Right lobe of liver (tissue), 6 donors: Measurements from ENCODE around the gene DNAJC5. TPM values are rescaled to one million over a fixed set of nuclear protein-coding genes. Genes with fewer than 3 reads are reported as not detected.

ENCODE experiments used
- ATAC-seq, 4 donors: fragments of 200-7000 bp; cut with Tn5 transposase; one replicate each; pipeline ENCODE4 v1.9.1; 2020; ENCODE audit warnings: mild to moderate bottlenecking in 4 of 4, moderate library complexity in 4 of 4
- DNase-seq, 3 donors: peaks; one replicate each; pipeline ENCODE4 v3.0.0-alpha.2; 2020
- H3K27ac ChIP-seq, 3 donors: fragments of 200-600 bp; one replicate each; pipeline ENCODE4 v1.8.0; 2022
- H3K27me3 ChIP-seq, 2 donors: fragments of 200-600 bp; one replicate each; pipeline ENCODE4 v1.8.0; 2022
- H3K36me3 ChIP-seq, 4 donors: fragments of 200-600 bp; sonication (generic) in 1 of 4; one replicate each; pipeline versions ENCODE4 v1.5.1 to v1.8.0; 2017 to 2022; ENCODE audit warnings: control low read depth in 1 of 4
- H3K4me1 ChIP-seq, 4 donors: fragments of 200-600 bp; sonication (generic) in 1 of 4; one replicate each; pipeline versions ENCODE4 v1.5.1 to v1.8.0; 2017 to 2022; ENCODE audit warnings: control low read depth in 1 of 4
- H3K4me3 ChIP-seq, 3 donors: fragments of 200-600 bp; one replicate each; pipeline ENCODE4 v1.8.0; 2022
- H3K9me3 ChIP-seq, 4 donors: fragments of 200-600 bp; sonication (generic) in 1 of 4; one replicate each; pipeline versions ENCODE4 v1.5.1 to v1.8.0; 2017 to 2022; ENCODE audit warnings: control low read depth in 1 of 4
- CTCF ChIP-seq, 4 donors: fragments of 200-600 bp in 3 of 4; fragments of 450-650 bp in 1 of 4; IDR thresholded peaks; one replicate each; pipeline versions ENCODE4 v1.5.1 to v1.8.0; 2016 to 2022; ENCODE audit warnings: antibody characterized with exemption in 4 of 4, mild to moderate bottlenecking in 2 of 4
- POLR2A ChIP-seq: fragments of 450-650 bp; IDR thresholded peaks from one replicate; pipeline ENCODE4 v1.6.1; 2017; ENCODE audit warnings: antibody characterized with exemption, mild to moderate bottlenecking
- WGBS: methylation state at CpG from one replicate; pipeline ENCODE4 v1.1.6; 2018; ENCODE audit warnings: low coverage, low lambda C conversion rate; ENCODE audit not compliant: insufficient coverage; ENCODE audit errors: missing lambda C conversion rate; 5-methylcytosine and 5-hydroxymethylcytosine counted together
- intact Hi-C, 2 donors: fragments of 100-400 bp; cut with DNase I; formaldehyde crosslinking; loops; one replicate each; pipeline versions ENCODE4 v1.11.2 to v1.14.1; 2022
- total RNA-seq, 6 experiments: library from RNA; depleted of rRNA in 2 of 6; stranded (reverse); fragments of >200 nt in 2 of 6; fragmentation: NEBNext Ultra II Directional in 3 of 6; extraction: Animal tissue kit (Norgen Biotek cat#: 25700) in 3 of 6; gene quantifications; one replicate each; pipeline versions ENCODE4 v1.1.0 to v1.2.4, GENCODE V29; 2016 to 2023
- donor health status: DM: no; HTN: yes; CAD: no.
- donor health status: DM: no; HTN: no; CAD: no.
- donor health status: DM: no; HTN: no; CAD: no.
- donor health status: DM: no; HTN: yes; CAD: no.
- donor health status: DM: no; HTN: yes; CAD: no.

The DNAJC5 gene
- total RNA-seq, 6 experiments from 2014 or later, result 10.7 to 26.0 (median 15.1) TPM

DNA sequence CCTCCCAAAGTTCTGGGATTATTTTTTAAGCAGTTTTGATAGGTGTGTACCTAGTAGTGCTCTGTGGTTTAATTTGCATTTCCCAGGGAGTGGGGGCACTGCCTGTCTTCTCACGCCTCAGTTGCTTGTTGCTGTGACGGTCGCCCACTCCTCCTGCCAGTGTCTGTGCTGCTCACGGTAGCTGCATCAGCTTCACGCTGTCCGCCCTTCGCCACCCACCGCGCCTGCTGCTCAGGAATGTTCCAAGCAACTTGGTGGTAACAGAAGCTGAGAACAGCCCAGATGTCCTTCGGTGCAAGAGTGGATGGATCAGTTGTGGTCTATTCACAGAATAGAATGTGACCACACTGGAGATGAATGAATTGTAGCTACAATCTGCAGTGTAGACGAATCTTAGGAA is 22.9 kb downstream of the DNAJC5 start:
- TF ChIP-seq POLR2A (no peak), CTCF (IDR thresholded peaks at IDR 0.05) (no peak)
- intact Hi-C loops, result no loop called here

DNA sequence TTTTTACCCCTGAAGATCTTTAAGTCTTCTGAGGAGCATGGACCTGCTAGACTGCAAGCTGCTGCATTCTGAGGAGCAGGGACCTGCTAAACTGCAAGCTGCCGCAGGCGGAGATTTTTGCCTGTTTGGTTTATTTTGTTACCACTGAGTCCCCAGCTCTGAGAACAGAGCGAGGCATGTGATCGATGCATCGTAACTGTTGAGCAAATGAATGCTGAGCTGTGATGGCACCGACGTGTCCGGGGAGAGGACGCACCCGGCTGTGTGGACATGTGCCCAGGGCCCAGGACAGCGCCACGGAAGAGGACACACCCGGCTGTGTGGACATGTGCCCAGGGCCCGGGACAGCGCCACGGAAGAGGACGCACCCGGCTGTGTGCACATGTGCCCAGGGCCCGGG is 24.2 kb downstream of the DNAJC5 start:
- H3K4me1 ChIP-seq, result no peaks in the 10 kb centered on the region
- no peaks in the 10 kb centered on the region for H3K9me3 ChIP-seq
- DNase-seq, result no peak
- intact Hi-C loops, result no loop called here
- no peak for TF ChIP-seq CTCF (IDR thresholded peaks at IDR 0.05)
- no peak for TF ChIP-seq POLR2A
- ATAC-seq, result no peak
- H3K36me3 ChIP-seq, result peaks cover 0 to 2% (median 0%) of the 10 kb centered on the region in 4 donors
- H3K4me3 ChIP-seq, result no peak overlapping the region
- no peak overlapping the region for H3K27ac ChIP-seq
- H3K27me3 ChIP-seq, result no peaks in the 10 kb centered on the region
- WGBS, result 90% methylated on average over 12 of the region's 19 CpGs

More for the DNA sequence above, 22.9 kb downstream of the DNAJC5 start:
- H3K36me3 ChIP-seq, result peaks cover 0 to 2% (median 0%) of the 10 kb centered on the region in 4 donors
- WGBS, result 76% methylated on average over 2 of the region's 11 CpGs
- H3K9me3 ChIP-seq, result no peaks in the 10 kb centered on the region
- no peak overlapping the region for H3K4me3 ChIP-seq
- DNase-seq (no peak), ATAC-seq (no peak)
- no peak overlapping the region for H3K27ac ChIP-seq
- no peaks in the 10 kb centered on the region for H3K27me3 ChIP-seq
- no peaks in the 10 kb centered on the region for H3K4me1 ChIP-seq

GRCh38 chr20:63920226-63920625 is 25.3 kb downstream of the DNAJC5 start:
- H3K36me3 ChIP-seq, result peaks cover 0 to 2% (median 0%) of the 10 kb centered on the region in 4 donors
- no peaks in the 10 kb centered on the region for H3K27me3 ChIP-seq
- H3K27ac ChIP-seq, result no peak overlapping the region
- no peak for DNase-seq
- no peaks in the 10 kb centered on the region for H3K4me1 ChIP-seq
- TF ChIP-seq POLR2A (no peak), CTCF (IDR thresholded peaks at IDR 0.05) (no peak)
- no peak overlapping the region for H3K4me3 ChIP-seq
- intact Hi-C loops, result no loop called here
- H3K9me3 ChIP-seq, result no peaks in the 10 kb centered on the region
- peak in 1 of 4 donors; percentile 43 for ATAC-seq
- WGBS, result 89% methylated on average over 13 of the region's 23 CpGs

DNA sequence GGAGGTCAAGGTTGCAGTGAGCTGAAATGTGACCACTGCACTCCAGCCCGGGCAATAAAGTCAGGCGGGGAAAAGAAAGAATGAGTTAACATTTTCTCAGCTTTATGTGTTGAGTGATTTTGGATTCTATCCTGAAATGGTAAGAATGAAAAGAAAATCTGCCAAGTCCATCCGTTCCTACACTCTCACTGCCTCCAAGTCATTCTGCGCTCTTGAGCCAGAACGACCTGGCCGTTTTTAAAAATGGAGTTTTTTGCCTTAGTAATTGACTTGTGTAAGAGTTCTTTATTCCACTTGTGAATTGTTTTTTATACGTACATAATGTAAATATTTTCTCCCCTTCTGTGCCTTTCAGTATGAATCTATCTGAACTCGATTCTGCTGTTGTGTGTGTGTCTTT is 28.7 kb downstream of the DNAJC5 start:
- 80% methylated on average over 8 of the region's 8 CpGs for WGBS
- ATAC-seq (no peak), DNase-seq (no peak)
- Histone ChIP-seq H3K27ac (no peak overlapping the region), H3K9me3 (no peaks in the 10 kb centered on the region), H3K36me3 (peaks cover 0 to 8% (median 6%) of the 10 kb centered on the region in 4 donors), H3K4me3 (no peak overlapping the region), H3K4me1 (no peaks in the 10 kb centered on the region), H3K27me3 (no peaks in the 10 kb centered on the region)
- intact Hi-C loops, result no loop called here
- TF ChIP-seq POLR2A (no peak), CTCF (IDR thresholded peaks at IDR 0.05) (no peak)

GRCh38 chr20:63924241-63924640 is 29.3 kb downstream of the DNAJC5 start:
- peaks cover 0 to 14% (median 8%) of the 10 kb centered on the region in 4 donors for H3K36me3 ChIP-seq
- WGBS, result 72% methylated on average over 8 of the region's 9 CpGs

More at GRCh38 chr20:63924241-63924640, 29.3 kb downstream of the DNAJC5 start:
- TF ChIP-seq POLR2A (no peak), CTCF (IDR thresholded peaks at IDR 0.05) (no peak)
- Histone ChIP-seq H3K9me3 (no peaks in the 10 kb centered on the region), H3K27me3 (no peaks in the 10 kb centered on the region), H3K4me1 (no peaks in the 10 kb centered on the region), H3K27ac (no peak overlapping the region), H3K4me3 (no peak overlapping the region)
- DNase-seq (no peak), ATAC-seq (no peak)
- intact Hi-C loops, result no loop called here
